ENCODE data around the gene RND2.

The RND2 gene

DNA sequence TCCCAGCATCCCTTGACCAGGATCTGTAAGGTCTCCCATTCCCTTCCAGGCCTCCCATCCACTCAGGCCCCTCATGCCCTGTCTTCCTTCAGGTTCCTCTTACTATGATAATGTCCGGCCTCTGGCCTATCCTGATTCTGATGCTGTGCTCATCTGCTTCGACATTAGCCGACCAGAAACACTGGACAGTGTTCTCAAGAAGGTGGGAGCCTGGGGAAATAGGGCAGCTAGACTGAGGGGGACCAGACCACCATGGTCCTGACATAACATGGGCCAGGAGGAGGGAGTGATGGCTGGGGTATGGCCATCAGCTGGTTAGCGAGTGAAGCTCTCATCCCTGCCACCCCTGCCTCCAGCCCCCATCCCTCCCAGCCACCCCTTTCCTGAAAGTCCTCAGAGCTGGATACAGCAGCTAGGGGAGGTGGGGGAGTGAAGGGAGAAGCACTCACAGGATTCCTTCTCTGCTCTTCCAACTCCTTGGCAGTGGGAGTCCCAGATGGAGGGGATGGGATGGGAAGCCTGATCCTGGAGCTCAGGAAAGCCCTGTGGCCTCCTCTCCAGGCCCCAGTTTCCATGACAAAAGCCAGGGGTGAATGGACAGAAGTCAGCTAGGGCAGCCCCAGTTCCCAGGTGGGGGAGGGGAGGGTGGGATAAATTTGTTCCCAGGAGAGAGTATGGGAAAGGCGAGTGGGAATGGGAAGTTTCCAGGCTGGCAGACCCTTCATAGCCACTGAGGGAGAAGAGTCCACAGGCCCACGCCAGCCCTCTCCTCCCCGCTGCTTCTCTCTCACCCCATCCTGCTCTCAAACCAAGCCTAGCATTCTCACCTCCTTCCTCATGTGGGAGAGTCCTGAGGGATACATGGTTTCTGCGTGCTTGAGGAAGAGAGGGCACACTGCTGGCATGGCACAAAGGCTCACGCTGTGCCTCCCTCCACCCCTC is 2.3 kb downstream of the RND2 start:
- no peak for DNase-seq

DNA sequence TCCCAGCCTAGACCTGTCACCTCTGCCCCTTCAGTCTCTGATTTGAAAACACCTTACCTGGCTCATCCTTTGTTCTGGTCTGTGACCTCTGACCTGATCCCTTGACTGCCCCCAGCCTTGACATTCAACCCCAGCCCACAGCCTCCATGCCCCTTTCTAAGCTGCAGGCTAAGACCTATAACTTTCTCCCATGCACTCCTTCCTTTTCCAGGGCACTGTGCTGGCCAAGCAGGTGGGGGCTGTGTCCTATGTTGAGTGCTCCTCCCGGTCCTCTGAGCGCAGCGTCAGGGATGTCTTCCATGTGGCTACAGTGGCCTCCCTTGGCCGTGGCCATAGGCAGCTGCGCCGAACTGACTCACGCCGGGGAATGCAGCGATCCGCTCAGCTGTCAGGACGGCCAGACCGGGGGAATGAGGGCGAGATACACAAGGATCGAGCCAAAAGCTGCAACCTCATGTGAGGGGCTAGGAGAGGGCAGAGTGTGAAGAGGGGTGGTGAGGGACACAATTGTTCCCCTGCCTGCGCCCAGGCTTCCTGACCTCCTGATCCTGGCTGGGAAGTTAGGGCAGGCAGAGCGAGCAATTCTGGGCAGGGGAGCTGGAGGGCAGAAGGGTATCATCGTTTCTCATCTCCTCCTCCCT is 3.3 kb downstream of the RND2 start:
- no peak for DNase-seq

DNA sequence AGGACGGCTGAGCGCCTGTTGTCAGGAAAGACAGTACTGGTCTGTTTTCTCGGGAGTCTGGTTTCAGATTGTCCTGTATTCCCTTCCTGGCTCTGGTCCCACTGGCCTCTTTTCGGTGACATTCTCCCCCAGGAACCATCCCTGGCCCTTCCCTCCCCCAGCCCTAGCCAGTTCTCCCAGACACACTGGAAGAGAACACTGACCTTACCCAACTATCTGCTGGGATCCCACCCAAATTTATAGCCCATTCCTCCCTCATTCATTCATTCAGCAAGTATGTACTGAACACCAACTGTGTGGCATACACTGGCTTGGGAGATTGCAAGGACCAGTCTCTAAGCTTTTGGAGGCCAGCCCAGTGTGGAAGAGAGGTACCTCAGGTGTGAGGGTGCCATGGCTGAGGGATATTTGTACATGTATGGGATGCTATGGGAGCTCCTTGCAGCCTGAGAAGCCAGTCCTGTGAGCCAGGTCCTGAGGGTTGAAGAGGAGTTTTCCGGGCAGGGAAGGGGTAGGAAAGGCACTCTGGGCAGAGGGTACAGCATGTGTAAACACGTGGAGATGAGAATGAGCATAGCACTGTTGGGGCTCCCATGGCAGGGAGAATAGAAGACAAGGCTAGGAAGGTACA is 5.2 kb downstream of the RND2 start:
- no peak for DNase-seq

DNA sequence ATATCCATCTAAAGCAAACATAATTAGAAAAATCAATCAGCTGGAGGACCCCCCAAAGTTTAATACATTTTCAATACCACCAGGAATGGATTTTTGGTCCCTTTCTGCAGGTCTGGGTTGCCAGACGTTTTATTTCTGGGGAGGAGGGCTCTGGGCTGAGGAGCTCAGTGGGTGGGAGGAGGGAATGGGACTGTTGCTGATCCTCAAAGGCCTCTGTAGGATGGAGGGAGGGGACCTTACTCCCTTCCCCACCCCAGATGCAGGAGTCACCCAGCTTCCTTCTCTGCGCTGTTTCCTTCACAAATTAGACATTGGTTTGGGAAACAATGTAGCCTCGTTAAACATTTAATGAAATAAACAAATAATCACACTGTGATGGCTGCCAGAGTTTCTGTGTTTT is 6.6 kb downstream of the RND2 start:
- no peak for DNase-seq

DNA sequence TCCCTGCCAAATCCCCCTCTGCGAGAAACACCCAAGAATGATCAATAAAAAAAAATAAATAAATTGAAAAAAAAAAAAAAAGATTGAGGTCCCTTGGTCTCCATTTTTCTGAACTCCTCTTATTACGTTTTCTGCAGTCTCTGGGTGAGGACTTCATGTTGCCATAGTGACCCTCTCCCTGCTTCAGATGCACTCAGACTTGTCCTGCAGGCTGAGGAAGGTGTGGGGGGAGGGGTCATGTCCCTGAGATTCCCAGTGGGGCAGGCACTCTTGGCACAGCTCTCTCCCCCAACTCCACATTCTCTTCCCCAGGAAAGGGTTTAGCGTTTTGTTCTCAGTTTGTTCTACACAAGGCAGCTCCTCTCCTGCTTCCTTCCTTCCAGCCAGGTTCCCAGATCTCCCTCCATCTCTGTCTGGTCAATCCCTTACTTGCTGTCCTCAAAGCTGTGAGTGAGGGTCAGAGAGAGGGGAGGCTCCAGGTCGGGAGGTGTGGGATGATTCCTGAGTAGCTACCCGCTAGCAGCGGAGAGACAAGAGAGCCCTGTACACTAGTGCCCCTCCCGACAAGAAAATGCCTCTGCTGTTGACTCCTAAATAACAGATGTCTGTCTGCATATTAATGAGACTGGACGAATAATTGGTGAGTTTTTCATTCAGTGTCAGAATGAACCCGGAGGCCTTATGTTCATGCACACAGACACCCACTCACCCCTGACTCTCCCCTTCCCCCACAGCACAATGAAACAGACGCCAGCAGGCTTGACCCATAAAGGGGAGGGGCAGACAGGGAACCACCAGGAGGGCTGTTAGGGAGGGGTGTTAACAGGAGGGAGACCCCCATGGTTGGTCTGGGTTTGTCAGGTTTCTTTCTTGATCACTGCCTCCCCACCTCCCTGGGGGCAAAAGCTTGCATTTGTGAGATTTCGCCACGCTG is 9.2 kb downstream of the RND2 start:
- DNase-seq, result peak; percentile 88

DNA sequence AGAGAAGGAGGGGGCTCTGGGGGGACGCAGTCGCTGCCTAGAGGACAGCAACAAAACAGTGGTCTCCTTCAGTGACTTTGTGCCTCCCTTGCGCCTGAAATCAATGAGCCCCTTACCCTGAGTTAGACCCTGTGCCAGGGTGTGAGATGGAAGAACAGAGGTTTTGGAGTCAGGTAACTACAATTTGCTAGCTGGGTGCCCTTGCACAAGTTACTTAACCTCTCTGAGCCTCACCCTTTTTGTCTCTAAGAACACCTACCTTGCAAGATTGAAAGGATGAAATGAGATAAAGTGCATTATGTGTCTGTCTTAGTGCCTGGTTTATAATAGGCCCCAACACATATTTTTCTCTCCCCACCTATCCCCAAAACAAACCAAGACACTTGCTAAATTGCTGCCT is 9.9 kb downstream of the RND2 start:
- DNase-seq, result no peak

DNA sequence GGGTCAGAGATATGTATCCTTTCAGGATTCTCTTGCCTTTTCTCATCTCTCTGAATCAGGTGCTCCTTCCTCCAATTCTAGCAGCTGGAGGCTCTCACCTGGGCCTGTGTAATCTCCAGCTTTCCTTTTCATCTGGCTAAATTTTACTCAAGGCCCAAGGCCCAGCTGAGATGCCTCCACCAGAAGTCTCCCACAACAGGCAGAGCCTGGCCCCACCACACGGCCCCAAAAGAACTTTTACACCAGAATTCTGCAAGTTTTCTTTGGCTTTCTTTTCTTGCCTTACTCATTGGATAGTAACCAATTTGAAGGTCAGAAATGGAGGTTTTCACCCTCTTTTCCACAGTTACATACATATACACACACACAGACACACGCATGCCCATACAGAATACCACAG is 14.6 kb downstream of the RND2 start:
- DNase-seq, result no peak

DNA sequence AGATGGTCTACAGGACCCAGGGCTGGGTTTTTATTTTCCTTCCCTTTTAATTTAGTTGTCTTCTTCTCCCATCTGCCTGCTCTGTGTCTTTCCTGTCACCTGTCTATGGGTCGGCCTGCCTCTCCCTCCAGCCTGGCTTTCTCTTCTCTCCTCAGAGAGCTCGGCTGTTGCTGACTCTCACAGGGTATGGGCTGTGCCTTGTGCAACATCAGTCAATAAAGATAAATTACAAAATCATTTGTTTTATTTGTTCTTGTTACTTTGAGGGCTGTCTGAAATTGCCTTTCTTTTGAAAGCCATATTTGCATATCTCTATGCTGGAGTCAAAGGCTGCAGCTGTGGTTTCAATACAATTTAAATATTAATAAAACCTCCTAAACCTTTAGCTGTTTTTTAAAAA is 15.6 kb downstream of the RND2 start:
- DNase-seq, result no peak

DNA sequence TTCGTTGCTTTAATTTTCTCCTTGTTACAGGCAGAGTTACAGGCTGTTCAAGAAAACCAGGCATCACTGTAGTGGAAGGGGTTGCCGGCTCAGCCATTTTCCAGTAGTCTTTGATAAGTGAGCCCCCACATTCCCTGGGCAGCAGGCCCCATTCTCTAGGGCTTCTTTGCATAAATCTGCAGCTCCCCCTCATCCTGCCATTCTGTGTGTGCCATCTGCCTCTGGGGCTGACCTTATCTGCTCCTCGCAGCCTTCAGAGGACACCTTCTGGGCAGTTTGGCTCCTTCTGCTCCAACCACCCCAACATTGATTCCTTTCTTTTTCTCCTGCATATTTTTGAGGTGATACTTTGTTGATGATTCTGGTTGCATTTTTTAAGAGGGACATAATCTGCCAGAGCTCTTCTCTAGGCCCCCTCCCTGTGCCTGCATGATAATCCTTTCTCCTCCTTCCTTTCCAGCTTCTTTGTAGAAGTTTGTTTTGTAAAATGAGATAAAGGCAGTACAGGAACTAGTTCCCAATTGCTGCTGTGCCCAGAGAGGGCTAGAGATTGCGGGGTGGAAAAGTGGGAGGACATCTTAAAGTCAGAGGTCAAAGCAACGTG is 17.1 kb downstream of the RND2 start:
- DNase-seq, result no peak

DNA sequence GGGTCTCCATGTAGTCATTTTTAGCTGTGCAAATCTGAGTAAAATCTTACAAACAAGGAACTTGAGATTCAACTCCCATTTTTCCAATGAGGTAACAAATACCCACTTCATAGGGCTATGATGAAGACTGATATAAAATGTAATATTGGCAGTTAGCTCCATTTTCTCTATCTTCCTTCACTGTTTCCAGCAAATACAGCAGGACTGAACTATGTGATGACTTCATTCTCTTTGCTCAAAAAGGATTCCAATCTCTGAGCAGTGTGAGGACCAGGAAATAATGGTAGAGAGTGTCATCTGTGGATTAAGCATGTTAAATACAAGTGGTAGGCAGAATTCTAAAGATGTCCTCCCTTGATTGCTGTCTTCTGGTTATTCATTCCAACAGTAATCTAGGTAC is 18.3 kb downstream of the RND2 start:
- no peak for DNase-seq

DNA sequence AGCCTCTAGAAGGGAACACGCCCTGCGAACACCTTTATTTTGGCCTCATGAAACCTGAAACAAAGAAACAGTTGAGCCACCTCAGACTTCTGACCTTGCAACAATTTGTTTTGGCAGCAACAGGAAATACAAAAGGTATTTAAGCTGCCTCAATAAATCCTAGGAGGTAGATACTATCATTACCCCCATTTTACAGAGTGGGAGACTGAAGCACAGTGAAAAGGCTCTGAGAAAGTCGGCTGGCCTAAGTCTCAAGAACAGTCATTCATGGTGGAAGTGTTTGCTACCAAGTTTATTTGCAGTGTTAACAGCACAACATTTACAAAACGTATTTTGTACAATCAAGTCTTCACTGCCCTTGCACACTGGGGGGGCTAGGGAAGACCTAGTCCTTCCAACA is 19.0 kb downstream of the RND2 start:
- no peak for DNase-seq

DNA sequence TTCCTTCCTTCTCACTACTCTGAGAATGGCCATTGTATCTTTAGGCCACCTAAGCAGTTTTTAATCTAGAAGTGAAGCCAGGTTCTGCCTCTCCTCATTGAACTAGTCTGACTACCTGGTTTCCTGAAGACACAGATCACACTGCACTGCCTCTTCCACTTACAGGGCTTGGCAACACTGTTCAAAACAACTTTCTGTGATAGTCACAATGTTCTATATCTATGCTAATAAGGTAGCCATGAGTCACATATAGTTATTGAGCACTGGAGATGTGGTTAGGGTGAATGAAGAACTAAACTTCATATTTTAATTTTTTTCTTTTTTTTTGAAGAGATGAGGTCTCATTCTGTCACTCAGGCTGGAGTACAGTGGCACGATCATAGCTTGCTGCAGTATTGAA is 26.9 kb downstream of the RND2 start:
- DNase-seq, result peak; percentile 21

DNA sequence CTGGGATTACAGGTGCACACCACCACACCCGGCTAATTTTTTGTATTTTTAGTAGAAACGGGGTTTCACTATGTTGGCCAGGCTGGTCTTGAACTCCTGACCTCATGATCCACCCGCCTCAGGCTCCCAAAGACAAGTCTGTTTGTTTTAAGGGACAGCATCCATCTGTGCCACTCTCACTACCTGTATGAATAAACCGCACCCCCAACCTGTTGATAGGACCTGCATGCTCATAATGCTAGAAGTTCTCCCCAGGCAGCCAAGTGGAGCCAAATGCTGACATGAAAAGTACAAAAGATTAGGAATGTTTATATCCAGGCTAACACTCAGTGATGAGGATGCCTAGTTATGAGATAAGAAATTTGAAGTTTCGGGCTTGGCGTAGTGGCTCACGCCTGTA is 28.0 kb downstream of the RND2 start:
- peak; percentile 14 for DNase-seq

DNA sequence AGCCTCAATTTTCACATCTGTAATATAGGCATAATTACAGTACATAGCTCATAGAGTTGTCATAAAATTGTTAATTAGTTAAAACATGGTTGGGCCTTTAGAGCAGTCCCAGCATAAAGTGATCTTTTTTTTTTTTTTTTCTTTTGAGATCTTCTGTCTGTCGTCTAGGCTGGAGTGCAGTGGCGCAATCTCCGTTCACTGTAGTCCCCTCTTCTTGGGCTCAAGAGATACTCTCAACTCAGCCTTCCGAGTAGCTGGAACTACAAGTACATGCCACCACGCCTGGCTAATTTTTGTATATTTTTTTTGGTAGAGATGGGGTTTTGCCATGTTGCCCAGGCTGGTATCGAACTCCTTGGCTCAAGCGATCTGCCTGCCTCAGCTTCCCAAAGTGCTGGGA is 31.0 kb downstream of the RND2 start:
- DNase-seq, result no peak

DNA sequence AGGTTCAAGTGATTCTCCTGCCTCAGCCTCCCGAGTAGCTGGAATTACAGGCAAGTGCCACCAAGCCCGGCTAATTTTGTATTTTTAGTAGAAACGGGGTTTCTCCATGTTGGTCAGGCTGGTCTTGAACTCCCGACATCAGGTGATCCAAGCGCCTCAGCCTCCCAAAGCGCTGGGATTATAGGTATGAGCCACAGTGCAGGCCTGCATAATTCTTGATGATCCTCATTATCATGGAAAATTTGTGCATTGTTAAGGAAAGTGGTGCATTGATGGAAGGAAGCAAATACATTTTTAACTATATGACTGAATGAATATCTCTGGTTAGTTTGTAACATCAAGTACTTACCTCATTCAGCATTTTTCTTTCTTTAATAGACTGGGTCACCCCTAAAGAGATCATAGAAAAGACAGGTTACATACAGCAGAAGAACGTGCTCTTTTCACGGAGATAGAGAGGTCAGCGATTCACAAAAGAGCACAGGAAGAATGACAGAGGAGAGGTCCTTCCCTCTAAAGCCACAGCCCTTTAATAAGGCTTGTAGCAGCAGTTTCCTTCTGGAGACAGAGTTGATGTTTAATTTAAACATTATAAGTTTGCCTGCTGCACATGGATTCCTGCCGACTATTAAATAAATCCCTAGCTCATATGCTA is 38.1 kb downstream of the RND2 start:
- no peak for DNase-seq

DNA sequence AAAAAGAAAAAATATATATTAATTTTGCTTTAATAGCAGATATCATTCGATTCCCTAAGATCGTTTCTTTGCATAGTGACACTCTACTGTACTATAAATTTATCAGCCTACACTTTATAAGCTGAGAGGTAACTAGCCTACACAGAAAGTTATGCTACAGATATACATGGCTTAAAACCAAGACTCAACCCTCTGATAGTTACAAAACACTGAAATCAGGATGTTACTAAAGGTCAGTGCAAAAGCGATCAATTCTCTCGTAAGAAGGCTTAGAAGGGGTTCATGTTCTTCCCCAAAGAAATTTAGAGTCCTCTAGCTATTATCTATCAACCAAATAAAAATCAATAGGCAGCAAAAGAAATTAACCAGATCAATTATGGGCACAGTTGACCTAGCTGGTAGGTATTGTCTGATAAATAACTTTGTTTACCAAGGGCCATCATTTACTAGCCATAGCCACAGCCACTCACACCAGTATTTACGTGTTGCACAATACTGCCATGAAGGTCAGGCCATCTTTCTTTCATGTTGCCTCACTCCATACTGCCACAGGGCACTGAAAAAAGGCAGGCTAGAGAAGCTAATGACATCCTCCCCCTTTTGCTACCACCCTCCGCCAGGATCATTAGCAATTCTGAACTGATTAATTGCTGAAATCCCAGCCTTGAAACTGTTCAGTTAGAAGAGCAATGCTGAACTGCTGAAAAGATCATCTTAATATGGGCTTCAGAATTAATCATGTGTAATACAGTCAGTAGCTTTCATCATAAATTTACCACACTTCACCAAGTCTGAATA is 43.7 kb downstream of the RND2 start:
- DNase-seq, result no peak

DNA sequence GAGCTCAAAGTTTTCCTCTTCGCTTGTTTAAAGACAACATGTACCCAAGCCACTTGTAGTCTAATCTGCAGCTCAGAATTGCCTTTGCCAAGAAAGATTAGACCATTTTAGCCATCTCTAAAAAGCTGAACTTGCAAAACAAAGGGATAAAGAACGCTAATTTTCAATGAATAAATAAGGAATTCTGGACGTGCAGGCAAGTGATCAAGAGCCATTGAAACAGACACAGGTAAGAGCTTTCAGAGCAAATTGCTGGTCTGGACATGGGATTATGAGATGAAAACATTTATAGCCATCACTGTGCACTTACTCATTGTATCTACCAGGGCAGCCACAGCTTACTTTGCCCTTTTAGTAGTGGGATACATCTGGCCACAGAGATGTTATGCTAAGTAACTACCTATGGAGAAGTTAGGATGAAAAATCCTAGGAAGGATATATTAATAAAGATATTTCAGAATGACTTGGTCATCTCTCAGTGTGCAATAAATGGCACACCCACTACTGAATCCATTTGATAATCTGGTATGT is 44.4 kb downstream of the RND2 start:
- DNase-seq, result no peak

DNA sequence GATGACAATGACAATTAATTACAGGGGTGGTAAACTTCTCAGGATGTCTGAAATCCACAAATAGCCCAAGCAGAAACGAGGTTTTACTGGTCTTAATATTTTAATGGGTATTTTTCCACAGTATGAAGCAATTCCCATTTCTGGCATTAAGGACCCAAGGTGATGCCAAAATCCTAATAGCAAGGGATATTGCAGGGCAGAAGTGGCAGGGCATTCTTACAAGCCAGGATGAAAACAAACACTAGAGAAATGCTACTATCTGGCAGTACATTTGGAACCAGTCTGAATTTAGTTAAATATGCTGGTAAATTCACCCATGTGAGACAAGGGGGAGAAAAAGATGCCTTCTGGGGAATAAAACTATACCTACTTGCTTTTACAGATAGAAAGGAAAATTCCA is 45.2 kb downstream of the RND2 start:
- no peak for DNase-seq

DNA sequence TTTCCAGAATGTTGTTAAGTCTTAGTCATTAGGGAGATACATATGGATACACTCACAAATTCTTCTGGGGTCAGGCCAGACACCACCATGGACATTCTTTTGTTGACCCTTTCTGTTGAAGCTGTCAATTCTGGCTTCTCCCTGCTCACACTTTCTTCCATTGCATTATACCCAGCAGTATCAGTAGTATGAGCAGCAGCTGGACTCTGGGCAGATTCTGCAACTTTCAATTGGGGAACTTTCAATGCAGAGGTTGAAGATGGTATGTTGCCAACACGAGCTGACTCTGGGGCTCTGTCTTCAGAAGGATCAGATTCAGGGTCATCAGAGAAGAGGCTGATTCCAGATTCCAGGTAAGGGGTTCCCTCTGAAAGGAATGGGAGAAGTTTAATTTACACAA is 45.8 kb downstream of the RND2 start:
- no peak for DNase-seq

DNA sequence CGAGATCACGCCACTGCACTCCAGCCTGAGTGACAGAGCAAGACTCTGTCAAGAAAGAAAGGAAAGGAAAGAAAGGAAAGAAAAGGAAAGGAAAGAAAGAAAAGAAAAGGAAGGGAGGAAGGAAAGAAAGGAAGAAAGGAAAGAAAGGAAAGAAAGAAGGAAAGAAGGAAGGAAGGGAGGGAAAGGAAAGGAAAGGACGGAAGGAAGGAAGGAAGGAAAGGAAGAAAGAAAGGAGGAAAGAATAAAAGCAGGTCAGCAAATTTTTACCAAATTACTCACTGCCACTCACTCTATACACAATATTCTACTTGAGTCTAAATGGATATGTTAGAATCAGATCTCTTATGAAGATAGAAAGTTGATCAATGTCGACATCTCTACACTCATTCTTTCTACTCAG is 49.8 kb downstream of the RND2 start:
- no peak for DNase-seq
